ENCODE data around the gene REM1.

- TF ChIP-seq GATA2 (IDR thresholded peaks at IDR 0.05; ENCODE audit: low read depth, low read length): no peak
- TF ChIP-seq GATA3 (IDR thresholded peaks at IDR 0.05; ENCODE audit: low read depth, low read length): no peak
Observed at GRCh38 chr20:31489152-31489551, 14.1 kb downstream of the REM1 start.

Data from SH-SY5Y (cell line).